PC-3 (cell line): Measurements from ENCODE around the gene MAGI2. TPM values are rescaled to one million over a fixed set of nuclear protein-coding genes. Genes with fewer than 3 reads are reported as not detected.
"Not testable (repeated sequence)": the region's sequence is repeated elsewhere in the genome, so short reads cannot be mapped to it uniquely, and the experiment has no call there.

Experiments
- ATAC-seq: fragments of 200-7000 bp; cut with Tn5 transposase; 2 replicates; pipeline ENCODE4 v1.9.1; 2020; ENCODE audit warnings: mild to moderate bottlenecking, moderate library complexity
- BruUV-seq: library from RNA; stranded (reverse); fragments of 400-500 nt; replicated peaks from 2 replicates; lab custom pipeline; 2021; lab: Mats Ljungman, UMichigan
- CTCF ChIA-PET: fragments of 300-600 bp; sonication (Branson Sonifier 250); formaldehyde crosslinking; loops from one replicate; lab custom pipeline; 2022; ENCODE audit warnings: antibody characterized with exemption; lab: Charles Lee
- POLR2A ChIA-PET: fragments of 300-600 bp; sonication (Branson Sonifier 250); formaldehyde crosslinking; loops from one replicate; lab custom pipeline; 2022; ENCODE audit warnings: antibody characterized with exemption; ENCODE audit not compliant: unreplicated experiment; lab: Charles Lee
- DNase-seq: peaks from one replicate; pipeline ENCODE4 v3.0.0-alpha.2; 2015
- H2AFZ ChIP-seq: fragments of 300-600 bp; sonication (generic); 2 replicates; pipeline ENCODE4 v1.6.0; 2016; ENCODE audit warnings: antibody characterized with exemption, low read length
- H3F3A ChIP-seq: fragments of 300-600 bp; sonication (generic); one replicate; pipeline ENCODE4 v1.6.0; 2017; ENCODE audit warnings: antibody characterized with exemption, low read length, control low read depth, mild to moderate bottlenecking; ENCODE audit not compliant: unreplicated experiment
- H3K27ac ChIP-seq: fragments of 300-600 bp; sonication (generic); 2 replicates; pipeline ENCODE4 v1.5.1; 2016; ENCODE audit warnings: mild to moderate bottlenecking, low read length
- H3K27me3 ChIP-seq: fragments of 300-600 bp; sonication (generic); 2 replicates; pipeline ENCODE4 v1.6.1; 2016; ENCODE audit warnings: low read length, mixed read lengths
- H3K36me3 ChIP-seq: fragments of 300-600 bp; sonication (generic); 2 replicates; pipeline ENCODE4 v1.6.1; 2016; ENCODE audit warnings: low read depth, mixed run types, low read length, mixed read lengths
- H3K4me1 ChIP-seq: fragments of 300-600 bp; sonication (generic); 2 replicates; pipeline ENCODE4 v1.5.1; 2016; ENCODE audit warnings: low read length; ENCODE audit not compliant: insufficient read depth
- H3K4me2 ChIP-seq: fragments of 300-600 bp; sonication (generic); 2 replicates; pipeline ENCODE4 v1.6.0; 2016; ENCODE audit warnings: low read length
- H3K4me3 ChIP-seq: fragments of 300-600 bp; sonication (generic); 2 replicates; pipeline ENCODE4 v1.5.1; 2016; ENCODE audit warnings: mild to moderate bottlenecking, low read length, mixed read lengths
- H3K79me2 ChIP-seq: fragments of 300-600 bp; sonication (generic); 2 replicates; pipeline ENCODE4 v1.6.1; 2017; ENCODE audit warnings: low read length, mixed read lengths
- H3K9ac ChIP-seq: fragments of 300-600 bp; sonication (generic); 2 replicates; pipeline ENCODE4 v1.6.0; 2016; ENCODE audit warnings: mild to moderate bottlenecking, low read length
- H3K9me2 ChIP-seq: fragments of 300-600 bp; sonication (generic); replicated peaks from 2 replicates; pipeline ENCODE4 v1.6.1; 2016; ENCODE audit warnings: mixed run types, low read length, mixed read lengths
- H3K9me3 ChIP-seq: fragments of 300-600 bp; sonication (generic); 2 replicates; pipeline ENCODE4 v1.6.1; 2016; ENCODE audit warnings: low read length, mixed read lengths
- H4K20me1 ChIP-seq: fragments of 300-600 bp; sonication (generic); 2 replicates; pipeline ENCODE4 v1.6.1; 2016; ENCODE audit warnings: low read length, mixed read lengths
- EZH2 ChIP-seq: fragments of 300-600 bp; sonication (generic); IDR thresholded peaks from one replicate; pipeline ENCODE4 v1.6.1; 2017; ENCODE audit warnings: antibody characterized with exemption, mild to moderate bottlenecking, low read length; ENCODE audit not compliant: unreplicated experiment
- EZH2phosphoT487 ChIP-seq: fragments of 300-600 bp; sonication (generic); IDR thresholded peaks from 2 replicates; pipeline ENCODE4 v1.6.1; 2018; ENCODE audit warnings: mild to moderate bottlenecking, antibody characterized with exemption, low read length, borderline replicate concordance
- intact Hi-C: fragments of 100-400 bp; cut with micrococcal nuclease; formaldehyde crosslinking; loops from 2 replicates; pipeline ENCODE4 v1.9.0; 2023
- total RNA-seq: library from RNA; depleted of rRNA; stranded (reverse); fragments of >200 nt; gene quantifications from 2 replicates; pipeline ENCODE4 v1.2.3, GENCODE V29; 2014
- TF ChIP-seq, protein P1 (sequence below): fragments of 300-600 bp; sonication (generic); conservative IDR thresholded peaks from 2 replicates; pipeline ENCODE4 v1.5.1; 2017; ENCODE audit warnings: antibody characterized with exemption, low read depth, mild to moderate bottlenecking, low read length

MAGI2 gene
- total RNA-seq, 1 experiment from 2014 or later: not detected

DNA sequence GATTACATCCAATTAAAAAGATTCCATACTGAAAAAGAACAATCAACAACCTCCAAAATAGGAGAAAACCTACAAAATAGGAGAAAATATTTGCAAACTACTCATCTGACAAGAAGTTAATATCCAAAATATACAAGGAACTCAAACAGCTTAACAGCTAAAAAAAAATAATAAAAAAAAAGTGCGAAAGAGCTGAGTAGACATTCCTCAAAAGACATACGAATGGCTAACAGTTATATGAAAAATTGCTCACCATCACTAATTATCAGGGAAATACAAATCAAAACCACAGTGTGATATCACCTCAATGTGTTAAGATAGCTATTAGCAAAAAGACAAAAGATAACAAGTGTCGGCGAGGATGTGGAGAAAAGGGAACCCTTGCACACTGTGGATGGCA lies 1204.6 kb downstream of the MAGI2 start:
- ChIA-PET CTCF (no interaction called here), POLR2A (no interaction called here)

DNA sequence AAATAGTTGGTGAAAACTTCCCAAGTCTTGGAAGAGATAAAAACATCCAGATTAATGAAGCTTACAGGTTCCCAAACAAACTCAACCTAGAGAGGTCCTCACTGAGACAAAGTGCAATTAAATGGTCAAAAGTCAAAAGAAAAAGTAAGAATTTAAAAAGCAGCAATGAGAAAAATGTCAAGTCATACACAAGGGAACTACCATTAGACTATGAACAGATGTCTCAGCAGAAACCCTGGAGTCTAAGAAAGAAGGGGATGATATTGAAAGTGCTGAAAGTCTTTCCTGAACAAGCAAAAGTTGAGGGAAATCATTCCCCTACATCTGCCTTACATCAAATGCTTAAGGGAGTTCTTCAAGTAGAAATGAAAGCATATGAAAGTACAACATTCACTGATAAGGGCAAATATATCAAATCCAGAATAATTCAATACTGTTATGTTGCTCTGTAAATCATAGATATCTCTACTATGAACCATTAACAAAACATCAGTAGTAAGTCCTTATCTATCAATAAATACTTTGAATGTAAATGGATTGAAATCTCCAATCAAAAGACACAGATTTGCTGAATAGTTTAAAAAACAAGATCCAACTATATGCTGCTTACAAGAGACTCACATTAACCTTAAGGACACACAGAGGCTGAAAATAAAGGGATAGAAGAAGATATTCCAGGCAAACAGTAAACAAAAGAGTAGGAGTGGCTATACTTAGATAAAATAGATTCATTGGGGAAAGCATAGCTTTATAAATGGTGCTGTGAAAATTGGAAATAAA lies 1205.4 kb downstream of the MAGI2 start:
- no TSS peak for BruUV-seq
- Histone ChIP-seq H3K9me2 (no peaks in the 10 kb centered on the region), H3K9ac (no peak overlapping the region), H3K4me1 (no peaks in the 10 kb centered on the region), H3K4me3 (no peak overlapping the region), H3F3A (no peaks in the 10 kb centered on the region), H3K9me3 (peaks cover 8% of the 10 kb centered on the region), H2AFZ (no peak overlapping the region), H3K27me3 (no peaks in the 10 kb centered on the region), H3K4me2 (no peak overlapping the region), H3K79me2 (no peaks in the 10 kb centered on the region), H3K36me3 (no peaks in the 10 kb centered on the region), H4K20me1 (no peaks in the 10 kb centered on the region), H3K27ac (no peak overlapping the region)
- ATAC-seq (no peak), DNase-seq (no peak)
- ChIA-PET CTCF (no interaction called here), POLR2A (no interaction called here)
- intact Hi-C loops: no loop called here
- TF ChIP-seq EZH2 (no peak), EZH2phosphoT487 (no peak)

More for the DNA sequence above, 1204.6 kb downstream of the MAGI2 start:
- intact Hi-C loops: no loop called here
- peaks cover 8% of the 10 kb centered on the region for H3K9me3 ChIP-seq
- H3K9me2 ChIP-seq: no peaks in the 10 kb centered on the region
- no TSS peak for BruUV-seq
- ATAC-seq (no peak), DNase-seq (no peak)
- no peak overlapping the region for H3K9ac ChIP-seq
- no peak overlapping the region for H3K27ac ChIP-seq
- H3K36me3 ChIP-seq: no peaks in the 10 kb centered on the region
- H2AFZ ChIP-seq: no peak overlapping the region
- no peak overlapping the region for H3K4me3 ChIP-seq
- H3K4me1 ChIP-seq: no peaks in the 10 kb centered on the region
- H3F3A ChIP-seq: no peaks in the 10 kb centered on the region
- H3K79me2 ChIP-seq: no peaks in the 10 kb centered on the region
- peaks cover 2% of the 10 kb centered on the region; the same call in 1 of the 2 replicates for H3K27me3 ChIP-seq
- H4K20me1 ChIP-seq: no peaks in the 10 kb centered on the region
- H3K4me2 ChIP-seq: no peak overlapping the region
- TF ChIP-seq EZH2phosphoT487 (no peak), EZH2 (no peak)
- TF ChIP-seq, protein P1, sequence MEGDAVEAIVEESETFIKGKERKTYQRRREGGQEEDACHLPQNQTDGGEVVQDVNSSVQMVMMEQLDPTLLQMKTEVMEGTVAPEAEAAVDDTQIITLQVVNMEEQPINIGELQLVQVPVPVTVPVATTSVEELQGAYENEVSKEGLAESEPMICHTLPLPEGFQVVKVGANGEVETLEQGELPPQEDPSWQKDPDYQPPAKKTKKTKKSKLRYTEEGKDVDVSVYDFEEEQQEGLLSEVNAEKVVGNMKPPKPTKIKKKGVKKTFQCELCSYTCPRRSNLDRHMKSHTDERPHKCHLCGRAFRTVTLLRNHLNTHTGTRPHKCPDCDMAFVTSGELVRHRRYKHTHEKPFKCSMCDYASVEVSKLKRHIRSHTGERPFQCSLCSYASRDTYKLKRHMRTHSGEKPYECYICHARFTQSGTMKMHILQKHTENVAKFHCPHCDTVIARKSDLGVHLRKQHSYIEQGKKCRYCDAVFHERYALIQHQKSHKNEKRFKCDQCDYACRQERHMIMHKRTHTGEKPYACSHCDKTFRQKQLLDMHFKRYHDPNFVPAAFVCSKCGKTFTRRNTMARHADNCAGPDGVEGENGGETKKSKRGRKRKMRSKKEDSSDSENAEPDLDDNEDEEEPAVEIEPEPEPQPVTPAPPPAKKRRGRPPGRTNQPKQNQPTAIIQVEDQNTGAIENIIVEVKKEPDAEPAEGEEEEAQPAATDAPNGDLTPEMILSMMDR: no peak

DNA sequence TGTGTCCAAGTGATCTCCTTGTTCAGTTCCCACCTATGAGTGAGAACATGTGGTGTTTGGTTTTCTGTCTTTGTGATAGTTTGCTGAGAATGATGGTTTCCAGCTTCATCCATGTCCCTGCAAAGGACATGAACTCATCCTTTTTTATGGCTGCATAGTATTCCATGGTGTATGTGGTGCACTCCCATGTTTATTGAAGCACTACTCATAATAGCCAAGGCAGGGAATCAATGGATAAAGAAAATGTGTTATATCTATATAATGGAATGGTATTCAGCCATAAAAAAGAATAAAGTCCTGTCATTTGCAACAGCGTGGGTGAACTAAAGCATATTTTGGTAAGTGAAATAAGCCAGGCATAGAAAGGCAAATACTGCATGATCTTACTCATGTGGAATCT lies 1213.3 kb downstream of the MAGI2 start:
- H3K9me3 ChIP-seq, ATAC-seq, POLR2A ChIA-PET: not testable (repeated sequence)

More for the DNA sequence above, 1213.3 kb downstream of the MAGI2 start:
- H3K27me3 ChIP-seq, H3K4me1 ChIP-seq, intact Hi-C loops, H3K79me2 ChIP-seq, H3K4me3 ChIP-seq, H4K20me1 ChIP-seq, H3K27ac ChIP-seq, H3K4me2 ChIP-seq, H3F3A ChIP-seq, H2AFZ ChIP-seq, H3K9ac ChIP-seq, DNase-seq, CTCF ChIA-PET, H3K9me2 ChIP-seq, H3K36me3 ChIP-seq, BruUV-seq: not testable (repeated sequence)
